Neuronal stem cell (in vitro differentiated cells): ENCODE measurements around the gene DDX3X.

Experiments
- DNase-seq: peaks from one replicate; pipeline ENCODE4 v3.0.0-alpha.2; 2013; ENCODE audit warnings: low spot score
- H2AFZ ChIP-seq: one replicate; pipeline ENCODE4 v1.6.1; 2013; ENCODE audit warnings: mild to moderate bottlenecking, low read length, inconsistent platforms
- H2AK5ac ChIP-seq: 2 replicates; pipeline ENCODE4 v1.6.1; 2013; ENCODE audit warnings: low read depth, mild to moderate bottlenecking, inconsistent platforms, low read length, moderate library complexity, mixed read lengths
- H2BK120ac ChIP-seq: 2 replicates; pipeline ENCODE4 v1.6.1; 2013; ENCODE audit warnings: low read depth, mild to moderate bottlenecking, inconsistent platforms, low read length, moderate library complexity, mixed read lengths
- H2BK12ac ChIP-seq: one replicate; pipeline ENCODE4 v1.6.1; 2013; ENCODE audit warnings: low read length, inconsistent platforms
- H2BK15ac ChIP-seq: 2 replicates; pipeline ENCODE4 v1.6.1; 2013; ENCODE audit warnings: mild to moderate bottlenecking, low read length, inconsistent platforms, mixed read lengths
- H2BK5ac ChIP-seq: one replicate; pipeline ENCODE4 v1.6.1; 2013; ENCODE audit warnings: inconsistent platforms, mild to moderate bottlenecking, low read length, moderate library complexity
- H3K14ac ChIP-seq: one replicate; pipeline ENCODE4 v1.6.1; 2013; ENCODE audit warnings: low read length, inconsistent platforms
- H3K18ac ChIP-seq: 2 replicates; pipeline ENCODE4 v1.6.1; 2013; ENCODE audit warnings: low read length, inconsistent platforms
- H3K23ac ChIP-seq: 2 replicates; pipeline ENCODE4 v1.6.1; 2013; ENCODE audit warnings: low read depth, mild to moderate bottlenecking, mixed read lengths, low read length, inconsistent platforms; ENCODE audit not compliant: poor library complexity
- H3K27ac ChIP-seq: replicated peaks from 3 replicates; pipeline ENCODE4 v1.5.1; 2013; ENCODE audit warnings: low read length, inconsistent platforms
- H3K27me3 ChIP-seq, 3 experiments: 2 replicates each; pipeline ENCODE4 v1.6.1; 2013; ENCODE audit warnings: low read length in 3 of 3, mild to moderate bottlenecking in 2 of 3, inconsistent platforms in 1 of 3, low read depth in 1 of 3, mixed read lengths in 1 of 3, moderate library complexity in 1 of 3; ENCODE audit not compliant: control insufficient read depth in 3 of 3, insufficient read depth in 3 of 3
- H3K36me3 ChIP-seq, 2 donors: replicated peaks in 1 of 2; 2 replicates each; pipeline ENCODE4 v1.6.1; 2013; ENCODE audit warnings: low read length in 2 of 2; ENCODE audit not compliant: control insufficient read depth in 2 of 2, insufficient read depth in 2 of 2
- H3K4ac ChIP-seq: 2 replicates; pipeline ENCODE4 v1.6.1; 2013; ENCODE audit warnings: inconsistent platforms, mild to moderate bottlenecking, low read length, moderate library complexity
- H3K4me1 ChIP-seq, 2 donors: 1 replicate in 1 of 2; 2 replicates in 1 of 2; pipeline ENCODE4 v1.6.1; 2013; ENCODE audit warnings: low read length in 2 of 2, low read depth in 1 of 2; ENCODE audit not compliant: control insufficient read depth in 2 of 2, insufficient read depth in 1 of 2
- H3K4me2 ChIP-seq: one replicate; pipeline ENCODE4 v1.6.1; 2013; ENCODE audit warnings: mild to moderate bottlenecking, low read length, inconsistent platforms; ENCODE audit not compliant: insufficient read depth, poor library complexity, severe bottlenecking
- H3K4me3 ChIP-seq, 2 donors: 2 replicates each; pipeline ENCODE4 v1.5.1; 2013; ENCODE audit warnings: low read length in 2 of 2, mild to moderate bottlenecking in 2 of 2, inconsistent platforms in 1 of 2, moderate library complexity in 1 of 2
- H3K79me1 ChIP-seq: one replicate; pipeline ENCODE4 v1.6.1; 2013; ENCODE audit warnings: low read depth, mild to moderate bottlenecking, inconsistent platforms, low read length, moderate library complexity
- H3K9ac ChIP-seq: one replicate; pipeline ENCODE4 v1.6.1; 2013; ENCODE audit warnings: mild to moderate bottlenecking, low read depth, low read length, inconsistent platforms; ENCODE audit not compliant: poor library complexity
- H3K9me3 ChIP-seq, 2 donors: replicated peaks in 1 of 2; 2 replicates each; pipeline versions ENCODE3 to v1.6.1; 2013; ENCODE audit warnings: low read length in 2 of 2, mild to moderate bottlenecking in 2 of 2, inconsistent platforms in 1 of 2, low read depth in 1 of 2, mixed read lengths in 1 of 2, moderate library complexity in 1 of 2; ENCODE audit not compliant: control insufficient read depth in 2 of 2, insufficient read depth in 1 of 2
- H4K8ac ChIP-seq: one replicate; pipeline ENCODE4 v1.6.1; 2013; ENCODE audit warnings: low read depth, mild to moderate bottlenecking, inconsistent platforms, low read length, moderate library complexity
- H4K91ac ChIP-seq: one replicate; pipeline ENCODE4 v1.6.1; 2013; ENCODE audit warnings: low read length, low read depth, mild to moderate bottlenecking, inconsistent platforms; ENCODE audit not compliant: poor library complexity
- WGBS, 2 donors: extraction: QIAGEN DNeasy Blood & Tissue Kit; methylation state at CpG; one replicate each; pipeline ENCODE4 v1.1.7; 2013; ENCODE audit warnings: missing lambda C conversion rate in 2 of 2, mixed read lengths in 1 of 2; ENCODE audit not compliant: insufficient read length in 2 of 2, insufficient replicate concordance in 1 of 2; ENCODE audit errors: extremely low coverage in 2 of 2; 5-methylcytosine and 5-hydroxymethylcytosine counted together

DDX3X gene

GRCh38 chrX:41302370-41302769 lies 31.6 kb upstream of the DDX3X start:
- Histone ChIP-seq H2BK15ac (no peak overlapping the region), H4K8ac (no peak overlapping the region), H3K27ac (no peak overlapping the region), H3K27me3 (no peaks in the 10 kb centered on the region), H2AFZ (no peak overlapping the region), H3K4me1 (no peaks in the 10 kb centered on the region), H2BK120ac (no peak overlapping the region), H3K14ac (no peak overlapping the region), H2AK5ac (no peak overlapping the region), H2BK5ac (no peak overlapping the region), H3K4ac (no peak overlapping the region), H3K79me1 (no peaks in the 10 kb centered on the region), H3K9me3 (no peaks in the 10 kb centered on the region), H2BK12ac (no peak overlapping the region), H3K23ac (no peak overlapping the region), H4K91ac (no peak overlapping the region), H3K4me3 (no peak overlapping the region), H3K18ac (no peak overlapping the region), H3K36me3 (no peaks in the 10 kb centered on the region), H3K9ac (no peak overlapping the region), H3K4me2 (no peak overlapping the region)
- no CpG with 5 or more reads among the region's 6 CpGs for WGBS, 2 donors
- no peak for DNase-seq

- H3K9me3 ChIP-seq: no peaks in the 10 kb centered on the region
- no peak overlapping the region for H3K4ac ChIP-seq
- H3K4me1 ChIP-seq: no peaks in the 10 kb centered on the region
- no peak overlapping the region for H2BK120ac ChIP-seq
- H2AFZ ChIP-seq: no peak overlapping the region
- no CpG with 5 or more reads among the region's 6 CpGs for WGBS, 2 donors
- H3K4me2 ChIP-seq: no peak overlapping the region
- no peak overlapping the region for H4K8ac ChIP-seq
- no peaks in the 10 kb centered on the region for H3K79me1 ChIP-seq
- no peak for DNase-seq
- H3K27me3 ChIP-seq: no peaks in the 10 kb centered on the region
- H3K27ac ChIP-seq: no peak overlapping the region
- H3K18ac ChIP-seq: no peak overlapping the region
- H3K23ac ChIP-seq: no peak overlapping the region
- no peak overlapping the region for H4K91ac ChIP-seq
- no peak overlapping the region for H3K9ac ChIP-seq
- no peak overlapping the region for H2BK15ac ChIP-seq
- H3K4me3 ChIP-seq: no peak overlapping the region
- H2AK5ac ChIP-seq: no peak overlapping the region
- H3K14ac ChIP-seq: no peak overlapping the region
- H2BK12ac ChIP-seq: no peak overlapping the region
- no peaks in the 10 kb centered on the region for H3K36me3 ChIP-seq
- H2BK5ac ChIP-seq: no peak overlapping the region
Measured at GRCh38 chrX:41303013-41303412, 30.9 kb upstream of the DDX3X start.

DNA sequence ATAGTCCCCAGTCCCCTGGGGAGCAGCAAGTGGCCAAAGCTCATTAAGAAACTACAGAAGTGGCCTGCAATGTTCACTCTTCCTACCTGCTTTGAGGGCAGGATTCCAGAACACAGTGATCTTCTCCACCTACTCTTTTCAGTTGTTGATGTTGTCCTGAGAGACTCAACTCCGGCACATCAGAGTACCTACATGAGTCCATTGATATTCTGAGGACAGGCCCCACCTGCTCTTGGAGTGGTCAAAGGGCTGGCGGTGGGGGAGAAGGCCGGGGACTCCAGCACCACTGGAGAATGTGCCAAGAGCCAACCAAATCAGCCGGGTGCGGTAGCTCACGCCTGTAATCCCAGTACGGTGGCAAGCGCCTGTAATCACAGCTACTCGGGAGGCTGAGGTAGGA lies 29.8 kb upstream of the DDX3X start:
- H4K8ac ChIP-seq: no peak overlapping the region
- no peak overlapping the region for H3K14ac ChIP-seq
- no peak overlapping the region for H2AK5ac ChIP-seq
- H4K91ac ChIP-seq: no peak overlapping the region
- no peaks in the 10 kb centered on the region for H3K36me3 ChIP-seq
- H3K4me2 ChIP-seq: no peak overlapping the region
- H3K9ac ChIP-seq: no peak overlapping the region
- H2BK120ac ChIP-seq: no peak overlapping the region
- no peak overlapping the region for H2AFZ ChIP-seq
- H3K27ac ChIP-seq: no peak overlapping the region
- H3K4ac ChIP-seq: no peak overlapping the region
- H3K27me3 ChIP-seq: no peaks in the 10 kb centered on the region
- no peak for DNase-seq
- no peak overlapping the region for H2BK12ac ChIP-seq
- no peak overlapping the region for H3K4me3 ChIP-seq
- no peak overlapping the region for H2BK15ac ChIP-seq
- H2BK5ac ChIP-seq: no peak overlapping the region
- H3K4me1 ChIP-seq: no peaks in the 10 kb centered on the region
- H3K18ac ChIP-seq: no peak overlapping the region
- H3K23ac ChIP-seq: no peak overlapping the region
- no peaks in the 10 kb centered on the region for H3K9me3 ChIP-seq
- no CpG with 5 or more reads among the region's 9 CpGs for WGBS, 2 donors
- H3K79me1 ChIP-seq: no peaks in the 10 kb centered on the region

- Histone ChIP-seq H3K4me1 (no peaks in the 10 kb centered on the region), H2BK120ac (no peak overlapping the region), H3K27ac (no peak overlapping the region), H2BK5ac (no peak overlapping the region), H2AFZ (no peak overlapping the region), H2BK15ac (no peak overlapping the region), H4K8ac (no peak overlapping the region), H3K36me3 (no peaks in the 10 kb centered on the region), H3K23ac (no peak overlapping the region), H3K4me2 (no peak overlapping the region), H2AK5ac (no peak overlapping the region), H3K4ac (no peak overlapping the region), H3K18ac (no peak overlapping the region), H3K14ac (no peak overlapping the region), H3K9me3 (no peaks in the 10 kb centered on the region), H3K4me3 (no peak overlapping the region), H4K91ac (no peak overlapping the region), H3K9ac (no peak overlapping the region), H3K27me3 (no peaks in the 10 kb centered on the region), H2BK12ac (no peak overlapping the region), H3K79me1 (no peaks in the 10 kb centered on the region)
- no CpG with 5 or more reads among the region's 5 CpGs for WGBS, 2 donors
- DNase-seq: no peak
Measured at GRCh38 chrX:41308884-41309647, 24.9 kb upstream of the DDX3X start.
